ENCODE measurements around the gene CASD1. TPM values are rescaled to one million over a fixed set of nuclear protein-coding genes. Genes with fewer than 3 reads are reported as not detected.
A peak's percentile ranks its signal among the peaks of the same experiment; 100 is the strongest.

CASD1 gene
- total RNA-seq = 47.3 TPM
- 10 to 100 TPM; 42.8 to 63.7 (median 49.8) TPM for polyA plus RNA-seq (ENCODE audit: insufficient read depth in 1 of 8, insufficient read length in 8 of 8, low replicate concordance in 1 of 8)
- long read RNA-seq, donor 1, partial matches to known transcripts = 0 of 3 reads
- long read RNA-seq, donor 1, other reads (novel, unspliced or antisense) = 0 of 3 reads
- long read RNA-seq, donor 2 = 0 reads
- long read RNA-seq, donor 3, partial matches to known transcripts = 0 of 5 reads
- long read RNA-seq, donor 3, other reads (novel, unspliced or antisense) = 0 of 5 reads
- long read RNA-seq, donor 4, partial matches to known transcripts = 0 of 2 reads
- long read RNA-seq, donor 4, other reads (novel, unspliced or antisense) = 0 of 2 reads
- long read RNA-seq, donor 5, transcript CASD1-201 (18 exons, 3,942 nt) = major isoform, 6 of 33 reads
- long read RNA-seq, donor 5, partial matches to known transcripts = 27 of 33 reads
- long read RNA-seq, donor 5, other reads (novel, unspliced or antisense) = 0 of 33 reads
- long read RNA-seq, donor 6, partial matches to known transcripts = 0 of 6 reads
- long read RNA-seq, donor 6, other reads (novel, unspliced or antisense) = 0 of 6 reads
- long read RNA-seq, donor 7, transcript CASD1-201 (18 exons, 3,942 nt) = major isoform, 6 of 6 reads
- long read RNA-seq, donor 7, partial matches to known transcripts = 0 of 6 reads
- long read RNA-seq, donor 7, other reads (novel, unspliced or antisense) = 0 of 6 reads
- long read RNA-seq, donor 8, partial matches to known transcripts = 0 of 3 reads
- long read RNA-seq, donor 8, other reads (novel, unspliced or antisense) = 0 of 3 reads
- long read RNA-seq, donor 9, partial matches to known transcripts = 0 of 2 reads
- long read RNA-seq, donor 9, other reads (novel, unspliced or antisense) = 0 of 2 reads
- long read RNA-seq, donor 10, transcript CASD1-201 (18 exons, 3,942 nt) = major isoform, 8 of 9 reads
- long read RNA-seq, donor 10, partial matches to known transcripts = 0 of 9 reads
- long read RNA-seq, donor 10, other reads (novel, unspliced or antisense) = 0 of 9 reads
- long read RNA-seq, donor 11, partial matches to known transcripts = 0 of 3 reads
- long read RNA-seq, donor 11, other reads (novel, unspliced or antisense) = 0 of 3 reads

GRCh38 chr7:94509264-94509886, at the start of gene CASD1:
Gene CASD1 (plus strand): TSS chr7:94509809. CDS start chr7:94510085, 276 bp downstream.
- Histone ChIP-seq H3K9me3 (replicated peaks; ENCODE audit: control insufficient read depth, low read depth, low read length) (no peaks in the 10 kb centered on the region), H3K36me3 (ENCODE audit: control insufficient read depth, insufficient read depth, low read length) (no peaks in the 10 kb centered on the region), H3K27ac (ENCODE audit: low read length) (peak within 1 kb of the TSS; percentile 98), H3K27me3 (ENCODE audit: control insufficient read depth, insufficient read depth, low read length) (no peaks in the 10 kb centered on the region), H3K4me3 (ENCODE audit: low read length) (peak within 1 kb of the TSS; percentile 85), H3K4me1 (ENCODE audit: control insufficient read depth, insufficient read depth, low read length) (peaks cover 20% of the 10 kb centered on the region)
- 6% methylated on average over 34 of the region's 40 CpGs for WGBS (ENCODE audit: insufficient coverage)
- peak; percentile 79 for DNase-seq

GRCh38 chr7:94466516-94466915, 43.1 kb upstream of the CASD1 start:
- no peak overlapping the region for H3K27ac ChIP-seq (ENCODE audit: low read length)
- DNase-seq = no peak
- H3K27me3 ChIP-seq (ENCODE audit: control insufficient read depth, insufficient read depth, low read length) = no peaks in the 10 kb centered on the region
- no peaks in the 10 kb centered on the region for H3K4me1 ChIP-seq (ENCODE audit: control insufficient read depth, insufficient read depth, low read length)
- H3K36me3 ChIP-seq (ENCODE audit: control insufficient read depth, insufficient read depth, low read length) = no peaks in the 10 kb centered on the region
- no CpG with 5 or more reads among the region's 1 CpG for WGBS (ENCODE audit: insufficient coverage)
- peaks cover 3% of the 10 kb centered on the region for H3K9me3 ChIP-seq (replicated peaks; ENCODE audit: control insufficient read depth, low read depth, low read length)
- no peak overlapping the region for H3K4me3 ChIP-seq (ENCODE audit: low read length)

- DNase-seq = no peak
- WGBS (ENCODE audit: insufficient coverage) = no CpG with 5 or more reads among the region's 2 CpGs
- Histone ChIP-seq H3K36me3 (ENCODE audit: control insufficient read depth, insufficient read depth, low read length) (no peaks in the 10 kb centered on the region), H3K4me1 (ENCODE audit: control insufficient read depth, insufficient read depth, low read length) (no peaks in the 10 kb centered on the region), H3K27ac (ENCODE audit: low read length) (no peak overlapping the region), H3K27me3 (ENCODE audit: control insufficient read depth, insufficient read depth, low read length) (no peaks in the 10 kb centered on the region), H3K9me3 (replicated peaks; ENCODE audit: control insufficient read depth, low read depth, low read length) (peaks cover 2% of the 10 kb centered on the region), H3K4me3 (ENCODE audit: low read length) (no peak overlapping the region)
Measured at GRCh38 chr7:94471604-94472003, 38.0 kb upstream of the CASD1 start.

- H3K4me1 ChIP-seq (ENCODE audit: control insufficient read depth, insufficient read depth, low read length) = no peaks in the 10 kb centered on the region
- H3K36me3 ChIP-seq (ENCODE audit: control insufficient read depth, insufficient read depth, low read length) = no peaks in the 10 kb centered on the region
- H3K4me3 ChIP-seq (ENCODE audit: low read length) = no peak overlapping the region
- peaks cover 2% of the 10 kb centered on the region for H3K9me3 ChIP-seq (replicated peaks; ENCODE audit: control insufficient read depth, low read depth, low read length)
- DNase-seq = no peak
- no peaks in the 10 kb centered on the region for H3K27me3 ChIP-seq (ENCODE audit: control insufficient read depth, insufficient read depth, low read length)
- WGBS (ENCODE audit: insufficient coverage) = no CpG with 5 or more reads among the region's 1 CpG
- no peak overlapping the region for H3K27ac ChIP-seq (ENCODE audit: low read length)
Measured at GRCh38 chr7:94472608-94473007, 37.0 kb upstream of the CASD1 start.

- Histone ChIP-seq H3K4me3 (ENCODE audit: low read length) (no peak overlapping the region), H3K36me3 (ENCODE audit: control insufficient read depth, insufficient read depth, low read length) (no peaks in the 10 kb centered on the region), H3K9me3 (replicated peaks; ENCODE audit: control insufficient read depth, low read depth, low read length) (no peaks in the 10 kb centered on the region), H3K27ac (ENCODE audit: low read length) (no peak overlapping the region), H3K27me3 (ENCODE audit: control insufficient read depth, insufficient read depth, low read length) (no peaks in the 10 kb centered on the region), H3K4me1 (ENCODE audit: control insufficient read depth, insufficient read depth, low read length) (no peaks in the 10 kb centered on the region)
- DNase-seq = no peak
- 100% methylated on average over 3 of the region's 5 CpGs for WGBS (ENCODE audit: insufficient coverage)
Measured at GRCh38 chr7:94476251-94476840, 33.3 kb upstream of the CASD1 start.

GRCh38 chr7:94477878-94478277, 31.7 kb upstream of the CASD1 start:
- WGBS (ENCODE audit: insufficient coverage) = no CpG with 5 or more reads among the region's 1 CpG
- Histone ChIP-seq H3K4me1 (ENCODE audit: control insufficient read depth, insufficient read depth, low read length) (no peaks in the 10 kb centered on the region), H3K4me3 (ENCODE audit: low read length) (no peak overlapping the region), H3K27ac (ENCODE audit: low read length) (no peak overlapping the region), H3K36me3 (ENCODE audit: control insufficient read depth, insufficient read depth, low read length) (no peaks in the 10 kb centered on the region), H3K27me3 (ENCODE audit: control insufficient read depth, insufficient read depth, low read length) (no peaks in the 10 kb centered on the region), H3K9me3 (replicated peaks; ENCODE audit: control insufficient read depth, low read depth, low read length) (no peaks in the 10 kb centered on the region)
- no peak for DNase-seq

GRCh38 chr7:94478648-94479214, 30.9 kb upstream of the CASD1 start:
- no CpG with 5 or more reads among the region's 3 CpGs for WGBS (ENCODE audit: insufficient coverage)
- no peaks in the 10 kb centered on the region for H3K9me3 ChIP-seq (replicated peaks; ENCODE audit: control insufficient read depth, low read depth, low read length)
- no peaks in the 10 kb centered on the region for H3K27me3 ChIP-seq (ENCODE audit: control insufficient read depth, insufficient read depth, low read length)
- no peak overlapping the region for H3K4me3 ChIP-seq (ENCODE audit: low read length)
- H3K36me3 ChIP-seq (ENCODE audit: control insufficient read depth, insufficient read depth, low read length) = no peaks in the 10 kb centered on the region
- H3K4me1 ChIP-seq (ENCODE audit: control insufficient read depth, insufficient read depth, low read length) = no peaks in the 10 kb centered on the region
- DNase-seq = no peak
- H3K27ac ChIP-seq (ENCODE audit: low read length) = no peak overlapping the region

GRCh38 chr7:94481279-94481678, 28.3 kb upstream of the CASD1 start:
- Histone ChIP-seq H3K27me3 (ENCODE audit: control insufficient read depth, insufficient read depth, low read length) (no peaks in the 10 kb centered on the region), H3K27ac (ENCODE audit: low read length) (peak overlapping the region; percentile 40), H3K36me3 (ENCODE audit: control insufficient read depth, insufficient read depth, low read length) (no peaks in the 10 kb centered on the region), H3K4me3 (ENCODE audit: low read length) (no peak overlapping the region), H3K4me1 (ENCODE audit: control insufficient read depth, insufficient read depth, low read length) (no peaks in the 10 kb centered on the region), H3K9me3 (replicated peaks; ENCODE audit: control insufficient read depth, low read depth, low read length) (no peaks in the 10 kb centered on the region)
- WGBS (ENCODE audit: insufficient coverage) = no CpG with 5 or more reads among the region's 3 CpGs
- DNase-seq = peak; percentile 63

- Histone ChIP-seq H3K4me3 (ENCODE audit: low read length) (no peak overlapping the region), H3K36me3 (ENCODE audit: control insufficient read depth, insufficient read depth, low read length) (no peaks in the 10 kb centered on the region), H3K9me3 (replicated peaks; ENCODE audit: control insufficient read depth, low read depth, low read length) (no peaks in the 10 kb centered on the region), H3K4me1 (ENCODE audit: control insufficient read depth, insufficient read depth, low read length) (no peaks in the 10 kb centered on the region), H3K27ac (ENCODE audit: low read length) (no peak overlapping the region), H3K27me3 (ENCODE audit: control insufficient read depth, insufficient read depth, low read length) (no peaks in the 10 kb centered on the region)
- DNase-seq = no peak
- 80% methylated on average over 4 of the region's 9 CpGs for WGBS (ENCODE audit: insufficient coverage)
Measured at GRCh38 chr7:94482796-94483195, 26.8 kb upstream of the CASD1 start.
